Gastroesophageal sphincter (tissue), 3 donors: Measurements from ENCODE around the gene ME1.

Experiments
- EP300 ChIP-seq: sonication (generic); formaldehyde crosslinking; IDR thresholded peaks from one replicate; pipeline ENCODE4 v1.6.1; 2017; ENCODE audit warnings: antibody characterized with exemption, mild to moderate bottlenecking
- POLR2A ChIP-seq, 2 donors: fragments of 450-650 bp; IDR thresholded peaks; one replicate each; pipeline ENCODE4 v1.6.1; 2017; ENCODE audit warnings: antibody characterized with exemption in 2 of 2, mild to moderate bottlenecking in 2 of 2, moderate library complexity in 1 of 2
- POLR2AphosphoS5 ChIP-seq: sonication (generic); formaldehyde crosslinking; IDR thresholded peaks from one replicate; pipeline ENCODE4 v1.6.1; 2017; ENCODE audit warnings: antibody characterized with exemption
- TF ChIP-seq, protein P1 (sequence below), 4 experiments: fragments of 200-600 bp in 2 of 4; fragments of 450-650 bp in 2 of 4; sonication (generic) in 1 of 4; IDR thresholded peaks; one replicate each; pipeline ENCODE4 v1.5.1; 2017 to 2019; ENCODE audit warnings: antibody characterized with exemption in 4 of 4, mild to moderate bottlenecking in 2 of 4, moderate library complexity in 2 of 4

DNA sequence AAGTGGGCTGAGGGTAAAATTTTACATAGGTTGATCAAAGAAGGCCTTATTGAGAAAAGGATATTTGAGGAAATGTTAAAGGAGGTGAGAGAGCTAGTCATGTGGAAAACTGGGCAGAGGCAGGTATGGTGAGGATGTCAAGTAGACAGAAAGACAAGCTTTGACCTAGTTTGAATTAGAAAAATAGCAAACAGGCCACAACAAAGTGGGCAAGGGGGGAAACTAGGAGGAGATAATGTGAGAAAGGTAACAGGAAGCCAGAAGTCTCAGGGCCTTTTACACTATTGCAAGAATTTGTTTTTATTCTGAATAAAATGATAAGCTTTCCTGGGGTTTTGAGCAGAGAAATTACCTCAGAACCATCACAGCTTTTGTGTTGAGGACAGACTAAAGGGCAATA, 122.0 kb downstream of the ME1 start:
- TF ChIP-seq, protein P1, sequence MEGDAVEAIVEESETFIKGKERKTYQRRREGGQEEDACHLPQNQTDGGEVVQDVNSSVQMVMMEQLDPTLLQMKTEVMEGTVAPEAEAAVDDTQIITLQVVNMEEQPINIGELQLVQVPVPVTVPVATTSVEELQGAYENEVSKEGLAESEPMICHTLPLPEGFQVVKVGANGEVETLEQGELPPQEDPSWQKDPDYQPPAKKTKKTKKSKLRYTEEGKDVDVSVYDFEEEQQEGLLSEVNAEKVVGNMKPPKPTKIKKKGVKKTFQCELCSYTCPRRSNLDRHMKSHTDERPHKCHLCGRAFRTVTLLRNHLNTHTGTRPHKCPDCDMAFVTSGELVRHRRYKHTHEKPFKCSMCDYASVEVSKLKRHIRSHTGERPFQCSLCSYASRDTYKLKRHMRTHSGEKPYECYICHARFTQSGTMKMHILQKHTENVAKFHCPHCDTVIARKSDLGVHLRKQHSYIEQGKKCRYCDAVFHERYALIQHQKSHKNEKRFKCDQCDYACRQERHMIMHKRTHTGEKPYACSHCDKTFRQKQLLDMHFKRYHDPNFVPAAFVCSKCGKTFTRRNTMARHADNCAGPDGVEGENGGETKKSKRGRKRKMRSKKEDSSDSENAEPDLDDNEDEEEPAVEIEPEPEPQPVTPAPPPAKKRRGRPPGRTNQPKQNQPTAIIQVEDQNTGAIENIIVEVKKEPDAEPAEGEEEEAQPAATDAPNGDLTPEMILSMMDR (IDR thresholded peaks at IDR 0.05): no peak
- TF ChIP-seq POLR2A (IDR thresholded peaks at IDR 0.05): no peak
- no peak for TF ChIP-seq POLR2AphosphoS5
- TF ChIP-seq EP300: no peak
